GM12878 (cell line): ENCODE results near the gene TMEM106A. TPM values are rescaled to one million over a fixed set of nuclear protein-coding genes. Genes with fewer than 3 reads are reported as not detected.
A peak's percentile ranks its signal among the peaks of the same experiment; 100 is the strongest.

Experiments
- ATAC-seq: fragments of 200-7000 bp; cut with Tn5 transposase; 3 replicates; pipeline ENCODE4 v1.9.1; 2020; ENCODE audit warnings: mild to moderate bottlenecking, moderate library complexity
- BruUV-seq: library from RNA; stranded (reverse); fragments of 400-500 nt; replicated peaks from 2 replicates; lab custom pipeline; 2021; lab: Mats Ljungman, UMichigan
- CTCF ChIA-PET: fragments of 300-600 bp; sonication (Branson Sonifier 250); formaldehyde crosslinking; extraction: SDS; loops from one replicate; lab custom pipeline; 2021; ENCODE audit warnings: inconsistent platforms; lab: Yijun Ruan, JAX
- POLR2A ChIA-PET: fragments of 350-600 bp; formaldehyde crosslinking; extraction: SDS; loops from one replicate; lab custom pipeline; 2021; ENCODE audit warnings: inconsistent platforms; lab: Charles Lee
- RAD21 ChIA-PET: fragments of 300-600 bp; sonication (Branson Sonifier 250); formaldehyde crosslinking; loops from one replicate; lab custom pipeline; 2023; ENCODE audit warnings: antibody characterized with exemption; ENCODE audit not compliant: unreplicated experiment; lab: Charles Lee
- SMC1A ChIA-PET: fragments of 300-600 bp; sonication (Branson Sonifier 250); formaldehyde crosslinking; loops from one replicate; lab custom pipeline; 2023; ENCODE audit not compliant: unreplicated experiment, uncharacterized antibody; lab: Charles Lee
- DNase-seq: peaks from one replicate; pipeline ENCODE4 v3.0.0-alpha.2; 2011; ENCODE audit warnings: low read depth, low spot score
- FAIRE-seq: peaks from 3 replicates; lab custom pipeline; 2011; peaks lifted over from hg19 to GRCh38; lab: Jason Lieb, UNC
- H2AFZ ChIP-seq: 2 replicates; pipeline ENCODE4 v1.6.0; 2011; ENCODE audit warnings: low read depth, low read length, control low read depth; ENCODE audit not compliant: control insufficient read depth
- H3K27ac ChIP-seq: 2 replicates; pipeline ENCODE4 v1.5.1; 2011; ENCODE audit warnings: control low read depth; ENCODE audit not compliant: control insufficient read depth, insufficient read depth
- H3K27me3 ChIP-seq, 2 experiments: replicated peaks in 1 of 2; 2 replicates each; pipeline versions ENCODE4 v1.6.0 to v1.6.1; 2011; ENCODE audit warnings: low read length in 1 of 2; ENCODE audit not compliant: control insufficient read depth in 2 of 2, insufficient read depth in 2 of 2
- H3K36me3 ChIP-seq, 2 experiments: 2 replicates each; pipeline ENCODE4 v1.5.1; 2011; ENCODE audit warnings: low read length in 1 of 2; ENCODE audit not compliant: control insufficient read depth in 2 of 2, insufficient read depth in 2 of 2
- H3K4me1 ChIP-seq: 2 replicates; pipeline ENCODE4 v1.6.1; 2011; ENCODE audit warnings: mild to moderate bottlenecking, low read length, moderate library complexity, mixed read lengths; ENCODE audit not compliant: control insufficient read depth, insufficient read depth
- H3K4me2 ChIP-seq: 2 replicates; pipeline ENCODE4 v1.6.0; 2011; ENCODE audit warnings: control low read depth; ENCODE audit not compliant: control insufficient read depth, insufficient read depth
- H3K4me3 ChIP-seq: fragments of 200-600 bp; sonication (generic); 2 replicates; pipeline ENCODE4 v1.5.1; 2016
- H3K79me2 ChIP-seq: 2 replicates; pipeline ENCODE4 v1.6.0; 2011; ENCODE audit warnings: low read length; ENCODE audit not compliant: control insufficient read depth, insufficient read depth
- H3K9ac ChIP-seq: 2 replicates; pipeline ENCODE4 v1.8.0; 2011; ENCODE audit warnings: low read length, control low read depth, mixed read lengths; ENCODE audit not compliant: control insufficient read depth, insufficient read depth
- H3K9me3 ChIP-seq: replicated peaks from 3 replicates; pipeline ENCODE4 v1.5.1; 2011; ENCODE audit warnings: mild to moderate bottlenecking, low read length; ENCODE audit not compliant: control insufficient read depth, insufficient read depth
- H4K20me1 ChIP-seq: 2 replicates; pipeline ENCODE4 v1.6.0; 2011; ENCODE audit not compliant: control insufficient read depth, insufficient read depth
- ASH2L ChIP-seq: fragments of 300-600, 200-600 bp; sonication (generic); IDR thresholded peaks from 2 replicates; pipeline ENCODE4 v1.6.1; 2017; ENCODE audit warnings: low read depth, mild to moderate bottlenecking, borderline replicate concordance
- CREM ChIP-seq: IDR thresholded peaks from 2 replicates; pipeline ENCODE4 v1.6.1; 2014; ENCODE audit warnings: antibody characterized with exemption, low read depth
- DPF2 ChIP-seq: fragments of 450-650 bp; IDR thresholded peaks from 2 replicates; pipeline ENCODE4 v1.6.1; 2017; ENCODE audit warnings: mild to moderate bottlenecking
- ETV6 ChIP-seq, 2 experiments: fragments of 450-650 bp in 1 of 2; IDR thresholded peaks in 1 of 2; conservative IDR thresholded peaks in 1 of 2; 2 replicates each; pipeline ENCODE4 v1.6.1; 2014; ENCODE audit warnings: antibody characterized with exemption in 1 of 2, borderline replicate concordance in 1 of 2, low read depth in 1 of 2, mild to moderate bottlenecking in 1 of 2, moderate library complexity in 1 of 2
- MTA2 ChIP-seq: fragments of 450-650 bp; IDR thresholded peaks from 2 replicates; pipeline ENCODE4 v1.6.1; 2016; ENCODE audit warnings: low read depth, mild to moderate bottlenecking, moderate library complexity
- NR2C1 ChIP-seq: fragments of 450-650 bp; IDR thresholded peaks from 2 replicates; pipeline ENCODE4 v1.6.1; 2017; ENCODE audit warnings: antibody characterized with exemption, mild to moderate bottlenecking, moderate library complexity
- RELB ChIP-seq: fragments of 450-650 bp; IDR thresholded peaks from 2 replicates; pipeline ENCODE4 v1.6.1; 2017; ENCODE audit warnings: low read depth, mild to moderate bottlenecking, moderate library complexity
- SIN3A ChIP-seq: IDR thresholded peaks from 2 replicates; pipeline ENCODE4 v1.6.1; 2012; ENCODE audit warnings: low read depth, low read length, improper control_type of control experiment
- SMARCA5 ChIP-seq: fragments of 450-650 bp; IDR thresholded peaks from 2 replicates; pipeline ENCODE4 v1.6.1; 2017; ENCODE audit warnings: mild to moderate bottlenecking
- WGBS: methylation state at CpG from one replicate; pipeline ENCODE4 v1.1.6; 2016; ENCODE audit warnings: low lambda C conversion rate; ENCODE audit not compliant: insufficient replicate concordance, insufficient coverage; ENCODE audit errors: missing lambda C conversion rate; 5-methylcytosine and 5-hydroxymethylcytosine counted together
- in situ Hi-C: fragments of 300-500 bp; cut with MboI; formaldehyde crosslinking; loops from 9 replicates; pipeline ENCODE4 v1.14.3; 2018; ENCODE audit warnings: mixed read lengths
- intact Hi-C: fragments of 100-400 bp; cut with micrococcal nuclease; formaldehyde crosslinking; loops from one replicate; pipeline ENCODE4 v1.14.2; 2022; ENCODE audit not compliant: unreplicated experiment
- polyA plus RNA-seq, 11 experiments: library from polyadenylated mRNA; depleted of rRNA in 4 of 11; unstranded in 6 of 11; stranded (reverse) in 5 of 11; fragments of >200 nt; fragmentation: Nextera tagmentation in 4 of 11; fragmentation: Illumina TruSeq in 1 of 11; extraction: Ambion mirVana in 4 of 11; extraction: Trizol in 1 of 11; gene quantifications; 1 replicate in 1 of 11; 2 replicates in 10 of 11; pipeline versions ENCODE4 v1.2.1 to v1.2.3, GENCODE V29; 2011 to 2016; ENCODE audit warnings: inconsistent platforms in 2 of 11, missing spikeins in 2 of 11, low read depth in 1 of 11
- total RNA-seq, 4 experiments: library from RNA; depleted of rRNA in 3 of 4; stranded (reverse); fragments of >200 nt in 3 of 4; fragmentation: Illumina TruSeq in 1 of 4; extraction: Trizol in 1 of 4; gene quantifications; 2 replicates each; pipeline versions ENCODE4 v1.2.1 to v1.2.3, GENCODE V29; 2013 to 2021
- TF ChIP-seq, protein P1 (sequence below): IDR thresholded peaks from 2 replicates; pipeline ENCODE4 v1.6.1; 2012; ENCODE audit warnings: low read depth, low read length, improper control_type of control experiment
- TF ChIP-seq, protein P2 (sequence below): fragments of 450-650 bp; IDR thresholded peaks from 2 replicates; pipeline ENCODE4 v1.6.1; 2016; ENCODE audit warnings: mild to moderate bottlenecking, moderate library complexity, borderline replicate concordance
- TF ChIP-seq, protein P3 (sequence below): IDR thresholded peaks from 2 replicates; pipeline ENCODE4 v1.6.1; 2011; ENCODE audit warnings: low read depth, mild to moderate bottlenecking, low read length, moderate library complexity, borderline replicate concordance; ENCODE audit errors: extremely low read depth

Gene TMEM106A
- total and polyA plus RNA-seq, 10 of the 15 experiments (the other 5 are each of a cell fraction or from before 2014, with no cell fraction given) = 2.3 to 18.7 (median 9.3) TPM

DNA sequence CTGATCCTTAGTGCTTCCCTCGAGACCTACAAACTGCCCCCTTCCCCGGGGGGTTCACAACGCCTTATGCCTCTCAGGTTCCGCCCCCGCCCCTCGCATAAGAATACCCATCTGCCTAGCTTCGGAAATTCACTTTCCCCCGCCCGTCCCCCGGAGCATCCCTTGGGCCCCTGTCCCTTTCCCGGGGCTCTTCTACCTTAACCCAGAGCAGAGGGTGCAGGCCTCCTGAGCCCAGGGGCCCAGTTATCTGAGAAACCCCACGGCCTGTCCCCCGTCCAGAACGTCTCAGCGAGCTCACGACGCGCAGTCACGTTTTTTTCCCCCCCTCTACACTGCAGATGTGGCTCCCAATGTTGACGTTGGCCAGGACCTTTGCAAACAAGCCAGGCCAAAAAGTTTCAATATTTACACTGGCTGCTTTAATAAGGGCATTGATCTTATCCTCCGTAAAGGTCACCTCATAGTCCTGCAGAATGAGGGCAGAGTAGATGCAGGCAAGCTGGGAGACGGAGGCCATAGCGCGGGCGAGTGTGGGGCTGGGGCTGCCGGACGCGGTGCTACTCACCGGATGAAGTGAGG lies 42.0 kb upstream of the TMEM106A start (continued):
- TF ChIP-seq NR2C1 = no peak
- TF ChIP-seq, protein P1, sequence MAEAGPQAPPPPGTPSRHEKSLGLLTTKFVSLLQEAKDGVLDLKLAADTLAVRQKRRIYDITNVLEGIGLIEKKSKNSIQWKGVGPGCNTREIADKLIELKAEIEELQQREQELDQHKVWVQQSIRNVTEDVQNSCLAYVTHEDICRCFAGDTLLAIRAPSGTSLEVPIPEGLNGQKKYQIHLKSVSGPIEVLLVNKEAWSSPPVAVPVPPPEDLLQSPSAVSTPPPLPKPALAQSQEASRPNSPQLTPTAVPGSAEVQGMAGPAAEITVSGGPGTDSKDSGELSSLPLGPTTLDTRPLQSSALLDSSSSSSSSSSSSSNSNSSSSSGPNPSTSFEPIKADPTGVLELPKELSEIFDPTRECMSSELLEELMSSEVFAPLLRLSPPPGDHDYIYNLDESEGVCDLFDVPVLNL = no peak
- TF ChIP-seq ETV6 (conservative IDR thresholded peaks at IDR 0.05 in 1 of 2, IDR thresholded peaks at IDR 0.05 in 1 of 2; ENCODE audit: borderline replicate concordance in 1 of 2, low read depth in 1 of 2) = no peak
- TF ChIP-seq, all 136 proteins: peak for 5

- FAIRE-seq = peak; percentile 98
- TF ChIP-seq, protein P2, sequence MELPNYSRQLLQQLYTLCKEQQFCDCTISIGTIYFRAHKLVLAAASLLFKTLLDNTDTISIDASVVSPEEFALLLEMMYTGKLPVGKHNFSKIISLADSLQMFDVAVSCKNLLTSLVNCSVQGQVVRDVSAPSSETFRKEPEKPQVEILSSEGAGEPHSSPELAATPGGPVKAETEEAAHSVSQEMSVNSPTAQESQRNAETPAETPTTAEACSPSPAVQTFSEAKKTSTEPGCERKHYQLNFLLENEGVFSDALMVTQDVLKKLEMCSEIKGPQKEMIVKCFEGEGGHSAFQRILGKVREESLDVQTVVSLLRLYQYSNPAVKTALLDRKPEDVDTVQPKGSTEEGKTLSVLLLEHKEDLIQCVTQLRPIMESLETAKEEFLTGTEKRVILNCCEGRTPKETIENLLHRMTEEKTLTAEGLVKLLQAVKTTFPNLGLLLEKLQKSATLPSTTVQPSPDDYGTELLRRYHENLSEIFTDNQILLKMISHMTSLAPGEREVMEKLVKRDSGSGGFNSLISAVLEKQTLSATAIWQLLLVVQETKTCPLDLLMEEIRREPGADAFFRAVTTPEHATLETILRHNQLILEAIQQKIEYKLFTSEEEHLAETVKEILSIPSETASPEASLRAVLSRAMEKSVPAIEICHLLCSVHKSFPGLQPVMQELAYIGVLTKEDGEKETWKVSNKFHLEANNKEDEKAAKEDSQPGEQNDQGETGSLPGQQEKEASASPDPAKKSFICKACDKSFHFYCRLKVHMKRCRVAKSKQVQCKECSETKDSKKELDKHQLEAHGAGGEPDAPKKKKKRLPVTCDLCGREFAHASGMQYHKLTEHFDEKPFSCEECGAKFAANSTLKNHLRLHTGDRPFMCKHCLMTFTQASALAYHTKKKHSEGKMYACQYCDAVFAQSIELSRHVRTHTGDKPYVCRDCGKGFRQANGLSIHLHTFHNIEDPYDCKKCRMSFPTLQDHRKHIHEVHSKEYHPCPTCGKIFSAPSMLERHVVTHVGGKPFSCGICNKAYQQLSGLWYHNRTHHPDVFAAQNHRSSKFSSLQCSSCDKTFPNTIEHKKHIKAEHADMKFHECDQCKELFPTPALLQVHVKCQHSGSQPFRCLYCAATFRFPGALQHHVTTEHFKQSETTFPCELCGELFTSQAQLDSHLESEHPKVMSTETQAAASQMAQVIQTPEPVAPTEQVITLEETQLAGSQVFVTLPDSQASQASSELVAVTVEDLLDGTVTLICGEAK = peak; percentile 87
- TF ChIP-seq DPF2 = no peak
- TF ChIP-seq ASH2L = no peak
- TF ChIP-seq, protein P3, sequence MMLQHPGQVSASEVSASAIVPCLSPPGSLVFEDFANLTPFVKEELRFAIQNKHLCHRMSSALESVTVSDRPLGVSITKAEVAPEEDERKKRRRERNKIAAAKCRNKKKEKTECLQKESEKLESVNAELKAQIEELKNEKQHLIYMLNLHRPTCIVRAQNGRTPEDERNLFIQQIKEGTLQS = peak; percentile 74; the same call in 1 of the 2 replicates
- peak; percentile 97 for TF ChIP-seq SIN3A
- TF ChIP-seq MTA2 = peak; percentile 47; the same call in 1 of the 2 replicates
- TF ChIP-seq RELB = peak; percentile 49
- TF ChIP-seq CREM = peak; percentile 97
- TF ChIP-seq SMARCA5 = peak; percentile 82; the same call in 1 of the 2 replicates
- TF ChIP-seq NR2C1 = peak; percentile 69; the same call in 1 of the 2 replicates
These were observed 41.4 kb upstream of the TMEM106A start for GRCh38 chr17:43170140-43170765.

More at GRCh38 chr17:43170140-43170765, 41.4 kb upstream of the TMEM106A start:
- Histone ChIP-seq H3K27me3 (no peaks in the 10 kb centered on the region), H3K9ac (peak overlapping the region; percentile 93), H3K36me3 (no peaks in the 10 kb centered on the region), H3K79me2 (peaks cover 30% of the 10 kb centered on the region), H2AFZ (peak overlapping the region; percentile 96), H3K27ac (peak overlapping the region; percentile 96), H4K20me1 (no peaks in the 10 kb centered on the region), H3K4me1 (no peaks in the 10 kb centered on the region), H3K4me3 (peak overlapping the region; percentile 78), H3K4me2 (peak overlapping the region; percentile 99), H3K9me3 (no peaks in the 10 kb centered on the region)
- RAD21 ChIA-PET = interaction anchor here (0.9 kb wide), 1 partner anchor 146 kb away, joined by 9 read pairs; the partner anchor contains the start of gene RND2
- SMC1A ChIA-PET = no interaction called here
- in situ Hi-C loops (loop anchor here (5.0 kb wide), 1 partner anchor 37 kb away; no protein-coding TSS in a partner anchor), intact Hi-C loops (no loop called here)
- TSS peak; percentile 84 for BruUV-seq
- DNase-seq (peak; percentile 85), ATAC-seq (peak; percentile 89)
- CTCF ChIA-PET = interaction anchor here (1.0 kb wide), 1 partner anchor 164 kb away, joined by 7 read pairs; the partner anchor contains the start of gene IFI35
- 1% methylated on average over 27 of the region's 27 CpGs for whole genome bisulfite sequencing
- POLR2A ChIA-PET = interaction anchor here (0.6 to 0.7 kb wide), 2 partner anchors 44 to 148 kb away, joined by 3 read pairs; partner anchors contain the start of gene VAT1
